Measurements from ENCODE around the gene PPP2R5B. TPM values are rescaled to one million over a fixed set of nuclear protein-coding genes. Genes with fewer than 3 reads are reported as not detected.

The PPP2R5B gene
- total RNA-seq, 1 experiment from 2014 or later = 7.4 TPM

GRCh38 chr11:64931290-64931689 is 6.8 kb downstream of the PPP2R5B start:
- Histone ChIP-seq H3K27me3 (replicated peaks; ENCODE audit: control insufficient read depth, insufficient read depth, low read length) (no peaks in the 10 kb centered on the region), H3K4me3 (ENCODE audit: low read depth, low read length) (no peak overlapping the region), H3K4me1 (peaks cover 19% of the 10 kb centered on the region), H3K9me3 (no peaks in the 10 kb centered on the region), H3K36me3 (ENCODE audit: control insufficient read depth, insufficient read depth, low read length) (no peaks in the 10 kb centered on the region)
- CTCF ChIA-PET = no interaction called here
- DNase-seq = no peak
- Mint-ChIP-seq H3K9me3 (ENCODE audit: unreplicated experiment) (no peaks in the 10 kb centered on the region), H3K36me3 (ENCODE audit: insufficient read depth, unreplicated experiment) (peaks cover 11% of the 10 kb centered on the region), H3K4me1 (ENCODE audit: low read depth, unreplicated experiment) (peaks cover 20% of the 10 kb centered on the region), H3K27ac (ENCODE audit: unreplicated experiment) (no peak overlapping the region), H3K27me3 (ENCODE audit: insufficient read depth, unreplicated experiment) (no peaks in the 10 kb centered on the region), H3K4me3 (ENCODE audit: unreplicated experiment) (no peak overlapping the region)
- no TSS peak for BruUV-seq (replicated peaks)
- TF ChIP-seq, protein P1, sequence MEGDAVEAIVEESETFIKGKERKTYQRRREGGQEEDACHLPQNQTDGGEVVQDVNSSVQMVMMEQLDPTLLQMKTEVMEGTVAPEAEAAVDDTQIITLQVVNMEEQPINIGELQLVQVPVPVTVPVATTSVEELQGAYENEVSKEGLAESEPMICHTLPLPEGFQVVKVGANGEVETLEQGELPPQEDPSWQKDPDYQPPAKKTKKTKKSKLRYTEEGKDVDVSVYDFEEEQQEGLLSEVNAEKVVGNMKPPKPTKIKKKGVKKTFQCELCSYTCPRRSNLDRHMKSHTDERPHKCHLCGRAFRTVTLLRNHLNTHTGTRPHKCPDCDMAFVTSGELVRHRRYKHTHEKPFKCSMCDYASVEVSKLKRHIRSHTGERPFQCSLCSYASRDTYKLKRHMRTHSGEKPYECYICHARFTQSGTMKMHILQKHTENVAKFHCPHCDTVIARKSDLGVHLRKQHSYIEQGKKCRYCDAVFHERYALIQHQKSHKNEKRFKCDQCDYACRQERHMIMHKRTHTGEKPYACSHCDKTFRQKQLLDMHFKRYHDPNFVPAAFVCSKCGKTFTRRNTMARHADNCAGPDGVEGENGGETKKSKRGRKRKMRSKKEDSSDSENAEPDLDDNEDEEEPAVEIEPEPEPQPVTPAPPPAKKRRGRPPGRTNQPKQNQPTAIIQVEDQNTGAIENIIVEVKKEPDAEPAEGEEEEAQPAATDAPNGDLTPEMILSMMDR (IDR thresholded peaks at IDR 0.05; ENCODE audit: insufficient read depth in 1 of 2, low read depth in 1 of 2, low read length in 1 of 2, severe bottlenecking in 1 of 2, unreplicated experiment in 1 of 2) = no peak
- intact Hi-C loops (cut with micrococcal nuclease; ENCODE audit: unreplicated experiment) = no loop called here
- POLR2A ChIA-PET = no interaction called here

DNA sequence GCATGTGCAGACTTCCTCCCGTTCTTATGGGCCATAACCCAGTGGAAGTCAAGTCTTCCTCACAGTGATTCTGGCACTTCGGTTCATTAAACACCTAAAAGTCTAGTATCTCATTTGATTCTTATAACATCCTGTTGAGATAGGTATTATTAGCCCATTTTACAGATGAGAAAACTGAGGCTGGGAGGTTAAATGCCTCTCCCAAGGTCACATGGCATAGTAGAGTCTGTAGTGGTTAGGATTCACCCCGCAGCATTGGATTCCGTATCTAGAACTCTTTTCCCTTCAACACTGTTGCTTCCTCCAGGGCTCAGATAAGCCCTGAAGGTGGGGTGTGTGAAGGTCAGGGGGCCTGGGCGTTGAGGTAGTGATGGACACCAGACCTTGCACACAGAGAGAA is 7.8 kb downstream of the PPP2R5B start:
- Mint-ChIP-seq H3K4me3 (ENCODE audit: unreplicated experiment) (no peak overlapping the region), H3K9me3 (ENCODE audit: unreplicated experiment) (no peaks in the 10 kb centered on the region), H3K27me3 (ENCODE audit: insufficient read depth, unreplicated experiment) (no peaks in the 10 kb centered on the region), H3K27ac (ENCODE audit: unreplicated experiment) (no peak overlapping the region), H3K36me3 (ENCODE audit: insufficient read depth, unreplicated experiment) (peaks cover 11% of the 10 kb centered on the region), H3K4me1 (ENCODE audit: low read depth, unreplicated experiment) (peaks cover 20% of the 10 kb centered on the region)
- Histone ChIP-seq H3K27me3 (replicated peaks; ENCODE audit: control insufficient read depth, insufficient read depth, low read length) (no peaks in the 10 kb centered on the region), H3K4me1 (peaks cover 19% of the 10 kb centered on the region), H3K4me3 (ENCODE audit: low read depth, low read length) (no peak overlapping the region), H3K9me3 (no peaks in the 10 kb centered on the region), H3K36me3 (ENCODE audit: control insufficient read depth, insufficient read depth, low read length) (no peaks in the 10 kb centered on the region)
- DNase-seq = no peak
- POLR2A ChIA-PET = no interaction called here
- CTCF ChIA-PET = no interaction called here
- intact Hi-C loops (cut with micrococcal nuclease; ENCODE audit: unreplicated experiment) = no loop called here
- TF ChIP-seq, protein P1 (IDR thresholded peaks at IDR 0.05; ENCODE audit: insufficient read depth in 1 of 2, low read depth in 1 of 2, low read length in 1 of 2, severe bottlenecking in 1 of 2, unreplicated experiment in 1 of 2) = no peak
- BruUV-seq (replicated peaks) = no TSS peak

DNA sequence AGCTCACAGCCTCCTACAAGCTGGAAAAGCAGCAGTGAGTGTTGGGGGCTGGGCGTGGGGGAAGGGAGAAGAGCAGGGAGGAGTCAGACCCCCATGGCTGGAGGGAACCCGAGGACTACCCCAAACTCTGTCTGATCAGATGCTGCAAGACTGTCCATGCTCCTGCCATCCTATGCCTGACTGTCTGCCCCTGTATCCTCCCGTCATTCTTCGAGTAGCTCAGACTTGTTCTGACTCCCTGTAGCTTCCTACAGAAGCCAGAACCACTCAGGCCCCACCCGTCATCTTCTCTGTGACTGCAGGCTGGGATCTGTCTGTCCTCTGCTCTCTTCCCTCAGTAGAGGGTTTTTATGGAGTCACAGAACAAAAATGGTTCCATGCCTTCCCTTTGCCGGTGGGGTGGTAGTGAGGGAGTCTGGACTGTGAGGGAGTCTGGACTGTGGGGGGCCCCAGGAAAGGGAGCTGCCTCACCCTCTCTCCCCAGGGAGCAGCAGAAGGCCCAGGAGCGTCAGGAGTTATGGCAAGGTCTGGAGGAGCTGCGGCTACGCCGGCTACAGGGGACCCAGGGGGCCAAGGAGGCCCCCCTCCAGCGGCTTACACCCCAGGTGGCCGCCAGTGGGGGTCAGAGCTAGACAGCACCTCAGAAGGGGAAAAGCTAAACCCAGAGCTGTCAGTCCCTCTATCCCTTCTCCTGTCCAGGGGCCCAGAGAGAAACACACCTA is 8.9 kb downstream of the PPP2R5B start:
- intact Hi-C loops (cut with micrococcal nuclease; ENCODE audit: unreplicated experiment) = no loop called here
- H3K9me3 Mint-ChIP-seq (ENCODE audit: unreplicated experiment) = no peaks in the 10 kb centered on the region
- no peak overlapping the region for H3K4me3 Mint-ChIP-seq (ENCODE audit: unreplicated experiment)
- ChIA-PET POLR2A (no interaction called here), CTCF (no interaction called here)
- H3K27ac Mint-ChIP-seq (ENCODE audit: unreplicated experiment) = no peak overlapping the region
- Histone ChIP-seq H3K9me3 (no peaks in the 10 kb centered on the region), H3K36me3 (ENCODE audit: control insufficient read depth, insufficient read depth, low read length) (no peaks in the 10 kb centered on the region), H3K4me1 (peaks cover 19% of the 10 kb centered on the region), H3K27me3 (replicated peaks; ENCODE audit: control insufficient read depth, insufficient read depth, low read length) (no peaks in the 10 kb centered on the region), H3K4me3 (ENCODE audit: low read depth, low read length) (no peak overlapping the region)
- DNase-seq = no peak
- H3K27me3 Mint-ChIP-seq (ENCODE audit: insufficient read depth, unreplicated experiment) = no peaks in the 10 kb centered on the region
- H3K4me1 Mint-ChIP-seq (ENCODE audit: low read depth, unreplicated experiment) = peaks cover 20% of the 10 kb centered on the region
- no TSS peak for BruUV-seq (replicated peaks)
- TF ChIP-seq, protein P1 (IDR thresholded peaks at IDR 0.05; ENCODE audit: insufficient read depth in 1 of 2, low read depth in 1 of 2, low read length in 1 of 2, severe bottlenecking in 1 of 2, unreplicated experiment in 1 of 2) = no peak
- peaks cover 11% of the 10 kb centered on the region for H3K36me3 Mint-ChIP-seq (ENCODE audit: insufficient read depth, unreplicated experiment)

Measured in Caco-2 (cell line).